GM20431 (cell line): ENCODE results near the gene PFN2.
"Not testable (repeated sequence)": the region's sequence is repeated elsewhere in the genome, so short reads cannot be mapped to it uniquely, and the experiment has no call there.

Source experiments
- in situ Hi-C: fragments of 300-500 bp; cut with MseI, MboI; formaldehyde crosslinking; loops from one replicate; pipeline ENCODE4 v1.15.0; 2020; ENCODE audit warnings: low sequenced_read_pairs; ENCODE audit not compliant: unreplicated experiment

The PFN2 gene

DNA sequence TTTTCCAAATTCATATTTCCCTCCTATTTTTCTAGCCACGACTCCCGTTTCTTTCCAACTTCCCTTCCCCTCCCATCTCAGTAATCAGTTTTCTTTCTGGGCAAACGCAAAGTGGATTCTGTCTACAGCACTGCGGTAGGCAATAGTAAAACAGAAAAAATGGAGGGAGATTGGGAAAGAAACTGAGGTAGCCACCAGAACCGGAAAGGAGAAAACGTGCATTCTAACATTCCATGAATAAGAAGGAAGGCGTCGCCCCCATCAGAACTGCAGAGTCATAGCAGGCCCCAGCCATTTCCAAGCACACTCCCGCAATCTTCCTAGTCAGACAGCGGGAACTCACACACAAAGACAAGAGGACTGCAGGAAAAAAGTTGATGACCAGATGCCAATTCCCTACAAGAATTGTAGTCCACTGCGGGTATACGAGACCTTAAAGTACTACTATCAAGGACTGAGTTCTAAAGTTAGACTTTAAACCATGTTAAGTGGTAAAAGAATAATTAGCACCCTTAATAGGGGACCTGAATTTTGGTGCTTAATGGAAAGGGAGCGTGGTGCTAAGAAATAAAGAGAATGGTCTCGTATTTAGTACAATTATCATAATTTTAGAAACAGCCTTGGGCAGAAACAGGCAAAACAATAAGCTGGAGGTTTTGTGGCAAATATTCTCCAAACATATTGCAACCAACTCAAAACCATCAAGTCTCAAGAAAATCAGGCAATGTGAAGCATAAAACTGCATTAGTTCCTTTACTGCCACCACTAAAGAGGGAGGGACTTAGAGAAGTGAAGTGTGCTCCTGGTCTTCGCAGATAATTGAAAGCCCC is 1.4 kb downstream of the PFN2 start:
- in situ Hi-C loops: loop anchor here (10.0 to 25.0 kb wide), 2 partner anchors 215 to 518 kb away; no protein-coding TSS in a partner anchor

- in situ Hi-C loops: loop anchor here (10.0 to 25.0 kb wide), 2 partner anchors 217 to 519 kb away; no protein-coding TSS in a partner anchor
Measured at GRCh38 chr3:149968216-149968615, 2.5 kb downstream of the PFN2 start.

- in situ Hi-C loops: loop anchor here (10.0 to 25.0 kb wide), 2 partner anchors 218 to 520 kb away; no protein-coding TSS in a partner anchor
Measured at GRCh38 chr3:149967086-149967685, 3.5 kb downstream of the PFN2 start.

- in situ Hi-C loops: loop anchor here (10.0 to 25.0 kb wide), 2 partner anchors 220 to 522 kb away; no protein-coding TSS in a partner anchor
Measured at GRCh38 chr3:149965278-149965677, 5.4 kb downstream of the PFN2 start.

DNA sequence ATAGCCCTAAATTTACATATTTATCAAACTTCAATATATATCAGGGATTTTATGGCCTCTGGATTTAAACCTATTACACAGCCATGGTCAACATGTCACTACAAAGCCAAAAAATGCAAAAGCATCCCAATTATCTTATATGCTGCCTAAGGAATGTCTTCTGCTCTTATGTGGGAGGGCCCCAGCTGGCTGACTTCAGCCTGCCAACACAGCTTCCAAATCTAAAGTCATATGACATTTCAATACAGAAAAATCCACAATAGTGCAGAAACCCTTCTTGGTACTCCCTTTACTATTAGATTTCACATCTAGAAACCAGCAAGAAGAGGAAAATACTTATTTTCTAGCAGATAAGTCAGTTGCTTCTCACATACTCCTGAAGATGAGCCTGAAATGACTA is 6.4 kb downstream of the PFN2 start:
- in situ Hi-C loops: loop anchor here (10.0 to 25.0 kb wide), 2 partner anchors 221 to 523 kb away; no protein-coding TSS in a partner anchor

DNA sequence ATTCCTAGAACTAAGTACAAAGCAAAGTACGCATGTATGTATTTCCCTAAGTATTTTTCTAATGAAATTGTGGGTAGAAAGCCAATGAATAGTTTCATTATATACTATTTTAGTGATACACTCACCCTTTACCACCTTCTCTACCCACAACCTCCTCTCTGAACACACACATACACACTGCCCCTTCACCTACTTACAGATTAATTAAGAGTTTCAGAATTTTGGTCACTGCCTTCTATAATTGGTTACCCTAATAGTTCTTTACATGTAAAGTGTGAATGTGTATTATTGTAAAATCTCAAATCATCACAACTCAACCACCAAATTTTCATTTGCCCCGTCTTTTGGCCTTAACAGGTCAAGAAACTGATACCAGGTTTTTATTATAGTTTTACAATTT is 7.2 kb downstream of the PFN2 start:
- in situ Hi-C loops: loop anchor here (10.0 to 25.0 kb wide), 2 partner anchors 221 to 524 kb away; no protein-coding TSS in a partner anchor

DNA sequence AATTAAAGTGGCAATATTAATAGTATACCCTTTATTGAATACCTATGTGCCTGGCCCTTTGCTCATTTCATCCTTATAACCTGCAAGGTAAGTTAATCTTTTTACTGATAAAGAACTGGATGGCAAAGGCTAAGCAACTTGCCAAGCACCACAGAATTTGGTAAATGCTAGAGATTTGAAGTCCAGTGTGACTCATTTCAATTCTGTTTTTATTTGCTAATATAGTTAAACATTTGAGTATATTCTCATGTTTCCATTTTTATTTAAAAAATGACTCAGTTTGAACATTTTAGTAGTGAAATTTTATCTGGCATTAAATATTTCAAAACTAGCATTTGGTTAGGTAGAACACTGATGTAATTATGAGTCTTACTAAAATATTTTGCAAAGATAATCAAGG is 11.3 kb downstream of the PFN2 start:
- in situ Hi-C loops: loop anchor here (25.0 kb wide), 1 partner anchor 528 kb away; no protein-coding TSS in a partner anchor

GRCh38 chr3:149958171-149958796 is 12.4 kb downstream of the PFN2 start:
- in situ Hi-C loops: loop anchor here (25.0 kb wide), 1 partner anchor 529 kb away; no protein-coding TSS in a partner anchor

GRCh38 chr3:149957361-149958125 is 13.2 kb downstream of the PFN2 start:
- in situ Hi-C loops: loop anchor here (25.0 kb wide), 1 partner anchor 530 kb away; no protein-coding TSS in a partner anchor

GRCh38 chr3:149955449-149955848 is 15.2 kb downstream of the PFN2 start:
- in situ Hi-C loops: loop anchor here (25.0 kb wide), 1 partner anchor 532 kb away; no protein-coding TSS in a partner anchor

- in situ Hi-C loops: loop anchor here (25.0 kb wide), 1 partner anchor 532 kb away; no protein-coding TSS in a partner anchor
Measured at GRCh38 chr3:149954812-149955211, 15.9 kb downstream of the PFN2 start.

DNA sequence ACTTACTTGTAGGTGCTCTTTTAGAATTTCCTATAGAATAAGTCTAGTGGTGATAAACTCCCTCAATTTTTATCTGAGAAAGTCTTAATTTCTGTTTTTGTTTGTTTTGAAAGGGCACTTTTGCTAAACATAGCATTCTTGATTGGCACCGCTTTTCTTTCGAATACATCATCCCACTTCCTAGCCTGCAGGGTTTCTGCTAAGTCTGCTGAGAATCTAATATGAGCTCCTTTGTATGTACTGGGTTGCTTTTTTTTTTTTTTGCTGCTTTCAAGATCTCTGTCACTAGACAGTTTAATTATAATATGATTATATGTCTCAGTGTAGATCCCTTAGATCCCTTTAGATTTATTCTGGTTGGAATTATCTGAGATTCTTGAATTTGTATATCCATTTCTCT is 21.5 kb downstream of the PFN2 start:
- in situ Hi-C loops: no loop called here

- in situ Hi-C loops: no loop called here
Measured at GRCh38 chr3:149947231-149947630, 23.5 kb downstream of the PFN2 start.

- in situ Hi-C loops: not testable (repeated sequence)
Measured at GRCh38 chr3:149943966-149944365, 26.7 kb downstream of the PFN2 start.

- in situ Hi-C loops: no loop called here
Measured at GRCh38 chr3:149942409-149942808, 28.3 kb downstream of the PFN2 start.

GRCh38 chr3:149941946-149942345 is 28.7 kb downstream of the PFN2 start:
- in situ Hi-C loops: no loop called here

DNA sequence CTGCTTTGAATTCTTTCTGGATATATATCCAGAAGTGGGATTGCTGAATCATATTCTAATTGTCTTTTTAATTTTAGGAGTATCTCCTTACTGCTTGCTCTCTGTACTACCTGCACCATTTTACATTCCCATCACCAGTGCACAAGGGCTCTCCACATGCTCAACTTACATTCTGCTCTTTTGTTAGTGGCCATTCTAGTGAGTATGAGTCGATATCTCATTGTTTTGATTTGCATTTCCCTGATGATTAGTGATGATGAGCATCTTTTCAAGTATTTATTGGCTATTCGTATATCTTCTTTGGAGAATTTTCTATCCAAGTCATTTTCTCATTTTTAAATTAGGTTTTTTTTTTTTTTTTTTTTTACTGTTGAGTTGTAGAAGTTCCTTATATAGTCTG is 29.5 kb downstream of the PFN2 start:
- in situ Hi-C loops: no loop called here

DNA sequence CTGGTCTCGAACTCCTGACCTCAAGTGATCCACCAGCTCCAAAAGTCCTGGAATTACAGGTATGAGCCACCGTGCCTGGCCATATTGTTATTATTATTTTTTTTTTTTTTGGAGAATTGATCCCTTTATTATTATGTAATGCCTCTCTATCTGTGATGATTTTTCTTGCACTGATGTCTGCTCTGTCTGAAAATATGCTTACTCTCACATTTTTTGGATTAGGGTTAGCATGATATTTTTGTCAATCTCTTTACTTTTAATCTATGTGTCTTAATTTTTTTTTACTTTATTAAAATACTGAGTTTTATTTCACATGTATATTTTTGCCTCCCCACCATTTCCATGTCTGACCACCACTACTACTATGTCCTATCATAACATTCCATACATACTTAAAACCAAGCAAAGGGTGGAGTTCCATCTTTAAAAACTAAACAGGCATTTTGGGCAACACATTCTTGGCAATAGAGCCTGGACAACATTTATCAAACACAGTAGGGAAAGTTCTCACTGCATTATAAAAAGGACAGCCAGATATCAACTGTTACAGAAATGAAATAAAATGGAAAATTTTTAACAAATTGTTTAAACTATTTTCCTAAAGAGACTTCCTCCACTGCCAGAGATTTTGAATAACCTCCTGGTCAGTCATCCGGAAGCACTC is 32.2 kb downstream of the PFN2 start:
- in situ Hi-C loops: not testable (repeated sequence)

DNA sequence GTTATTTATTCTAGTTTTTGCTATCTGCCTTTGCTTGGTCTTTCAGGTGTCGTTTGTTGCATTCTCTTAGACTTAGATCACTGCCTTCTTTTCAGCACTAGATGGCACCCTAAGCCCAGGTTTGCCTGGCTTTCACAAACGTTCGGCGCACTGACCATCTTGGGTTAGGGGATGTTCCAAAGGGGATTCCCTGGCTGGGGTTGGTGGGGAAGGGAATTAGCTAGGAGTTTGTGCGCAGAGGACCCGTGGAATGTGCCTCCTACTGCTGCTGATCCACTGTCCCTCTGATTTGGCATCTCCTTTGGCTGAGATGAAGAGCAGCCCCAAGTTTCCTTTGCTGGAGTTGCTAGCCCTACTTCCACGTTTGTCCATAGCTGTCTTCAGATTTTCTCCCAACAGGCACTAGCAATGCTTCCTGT is 33.9 kb downstream of the PFN2 start:
- in situ Hi-C loops: no loop called here
